GM12892 (cell line): ENCODE data around the gene UNC13A. TPM values are rescaled to one million over a fixed set of nuclear protein-coding genes. Genes with fewer than 3 reads are reported as not detected.

Experiments
- DNase-seq: peaks from one replicate; pipeline ENCODE4 v3.0.0; 2011; ENCODE audit not compliant: insufficient read length
- FAIRE-seq: peaks from 2 replicates; lab custom pipeline; 2011; peaks lifted over from hg19 to GRCh38; lab: Jason Lieb, UNC
- POLR2A ChIP-seq: IDR thresholded peaks from 2 replicates; pipeline ENCODE4 v1.6.1; 2011; ENCODE audit warnings: low read depth, low read length, control low read depth
- POLR2AphosphoS5 ChIP-seq: IDR thresholded peaks from 2 replicates; pipeline ENCODE4 v1.6.1; 2011; ENCODE audit warnings: low read depth, low read length, control low read depth
- TAF1 ChIP-seq: IDR thresholded peaks from 2 replicates; pipeline ENCODE4 v1.6.1; 2011; ENCODE audit warnings: low read depth, mild to moderate bottlenecking, control low read depth, low read length, borderline replicate concordance
- polyA plus RNA-seq: library from polyadenylated mRNA; unstranded; fragments of >200 nt; gene quantifications from one replicate; pipeline ENCODE4 v1.2.1, GENCODE V29; 2012; ENCODE audit warnings: missing spikeins, inconsistent platforms; ENCODE audit not compliant: missing spikeins

The UNC13A gene
- polyA plus RNA-seq = 0.68 TPM

DNA sequence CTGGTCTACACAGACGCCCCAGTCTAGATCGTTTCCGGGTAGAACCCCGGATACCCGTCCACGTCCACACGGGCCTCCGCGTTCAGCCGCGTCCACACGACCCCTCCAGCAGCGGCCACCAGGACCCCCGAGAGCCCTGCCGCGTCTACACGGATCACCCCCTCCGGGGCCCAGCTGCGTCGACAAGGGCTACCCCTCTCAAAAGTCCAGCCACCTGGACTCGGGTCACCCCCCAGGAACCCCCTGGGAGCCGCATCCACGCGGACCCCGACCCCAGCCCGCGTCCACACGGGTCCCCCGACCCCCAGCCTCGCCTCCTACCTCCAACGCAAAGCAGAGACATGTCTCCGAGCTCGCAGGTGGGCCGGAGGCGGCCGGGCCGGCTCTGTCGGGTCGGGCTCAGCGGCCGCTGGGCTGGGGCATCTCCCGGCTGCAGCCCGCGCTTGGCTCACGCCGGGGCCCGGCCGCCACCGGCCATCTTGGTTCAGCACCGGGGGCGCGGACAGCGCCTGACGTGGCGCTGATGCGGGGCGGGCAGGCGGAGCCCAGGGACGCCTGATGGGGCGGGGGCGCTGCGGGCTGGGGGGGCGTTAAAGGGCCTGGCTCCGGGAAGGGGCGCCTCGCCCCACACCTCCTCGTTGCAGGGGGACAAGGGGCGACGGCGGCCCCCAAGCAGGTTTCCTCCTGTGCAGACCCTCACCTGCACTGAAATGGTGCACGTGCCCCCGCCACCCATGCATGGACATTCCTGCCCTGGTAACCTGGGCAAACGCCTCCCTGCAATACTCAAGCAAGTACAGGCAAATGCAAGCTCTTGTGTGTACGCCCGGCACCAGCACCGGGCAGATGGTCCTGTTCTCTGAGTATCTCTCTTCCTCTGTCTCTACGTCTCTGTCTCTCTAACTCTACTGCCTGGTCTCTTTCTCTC is at the start of gene UNC13A:
TSS of gene UNC13A (minus strand) at position 498 of the 928 bp plus-strand sequence. CDS start at position 343, 155 bp downstream.
- TF ChIP-seq POLR2A (no peak), TAF1 (no peak), POLR2AphosphoS5 (no peak)
- DNase-seq (peak; percentile 62), FAIRE-seq (no peak)

DNA sequence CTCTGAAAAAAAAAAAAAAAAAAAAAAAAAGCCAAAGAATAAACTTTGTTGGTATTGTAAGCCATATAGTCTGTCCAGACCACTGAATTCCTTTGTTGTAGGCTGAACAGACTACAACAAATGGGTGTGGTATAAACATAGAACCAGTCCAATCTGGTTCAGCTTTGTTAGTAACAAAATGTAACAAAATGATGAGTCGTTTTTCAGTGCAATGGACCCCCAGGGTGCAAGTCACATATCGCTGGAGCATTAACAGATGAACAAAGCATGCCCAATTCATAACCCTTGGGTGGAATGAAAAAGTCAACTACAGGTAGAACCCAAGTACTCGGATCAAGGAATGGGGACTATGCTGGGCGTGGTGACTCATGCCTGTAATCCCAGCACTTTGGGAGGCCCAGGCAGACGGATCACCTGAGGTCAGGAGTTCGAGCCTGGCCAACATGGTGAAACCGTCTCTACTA is 49.6 kb upstream of the UNC13A start:
- FAIRE-seq (peak; percentile 24), DNase-seq (no peak)
- TF ChIP-seq POLR2A = no peak
- no peak for TF ChIP-seq POLR2AphosphoS5
- TF ChIP-seq TAF1 = no peak

DNA sequence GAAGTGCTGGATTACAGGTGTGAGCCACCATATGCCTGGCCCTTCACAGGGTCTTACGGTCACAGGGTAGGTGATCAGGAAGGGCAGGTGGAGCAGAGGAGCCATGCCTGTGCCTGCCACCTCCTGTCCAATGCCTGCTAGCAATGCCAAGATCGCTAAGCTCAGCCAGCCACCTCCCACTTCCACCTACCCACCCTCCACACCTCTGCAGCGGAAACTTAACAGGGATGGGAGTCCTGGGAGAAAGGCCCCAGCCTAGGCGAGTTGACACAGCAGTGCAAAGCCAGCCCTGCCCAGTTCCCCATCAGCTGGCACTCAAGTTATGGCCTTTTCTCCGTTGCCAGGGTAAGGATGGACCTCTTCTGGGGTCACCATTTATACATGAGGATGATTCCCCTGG is 47.3 kb upstream of the UNC13A start:
- no peak for DNase-seq
- FAIRE-seq = no peak
- TF ChIP-seq POLR2A (no peak), POLR2AphosphoS5 (no peak), TAF1 (no peak)

DNA sequence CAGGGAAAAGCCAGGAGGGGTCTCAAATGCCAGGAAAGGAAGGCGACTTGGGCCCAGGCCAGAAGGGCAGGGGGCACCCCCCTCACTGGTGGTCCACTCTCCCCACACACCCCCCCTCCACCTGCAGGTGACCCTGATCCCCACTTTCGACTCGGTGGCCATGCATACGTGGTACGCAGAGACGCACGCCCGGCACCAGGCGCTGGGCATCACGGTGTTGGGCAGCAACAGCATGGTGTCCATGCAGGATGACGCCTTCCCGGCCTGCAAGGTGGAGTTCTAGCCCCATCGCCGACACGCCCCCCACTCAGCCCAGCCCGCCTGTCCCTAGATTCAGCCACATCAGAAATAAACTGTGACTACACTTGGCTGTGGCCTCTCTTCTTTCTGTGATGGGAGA is 46.0 kb upstream of the UNC13A start:
- no peak for FAIRE-seq
- no peak for TF ChIP-seq POLR2A
- no peak for TF ChIP-seq TAF1
- TF ChIP-seq POLR2AphosphoS5 = no peak
- no peak for DNase-seq

DNA sequence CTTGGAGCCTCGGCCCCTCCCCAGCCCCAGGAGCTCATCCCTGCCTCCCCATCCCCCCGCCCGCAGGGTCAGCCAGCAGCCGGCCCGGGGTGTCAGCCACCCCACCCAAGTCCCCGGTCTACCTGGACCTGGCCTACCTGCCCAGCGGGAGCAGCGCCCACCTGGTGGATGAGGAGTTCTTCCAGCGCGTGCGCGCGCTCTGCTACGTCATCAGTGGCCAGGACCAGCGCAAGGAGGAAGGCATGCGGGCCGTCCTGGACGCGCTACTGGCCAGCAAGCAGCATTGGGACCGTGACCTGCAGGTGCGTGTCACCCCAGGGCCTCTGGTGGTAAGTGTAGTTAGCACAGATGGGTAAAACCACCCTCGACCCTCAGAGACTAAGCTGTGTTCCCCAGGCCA is 45.0 kb upstream of the UNC13A start:
- no peak for FAIRE-seq
- DNase-seq = no peak
- no peak for TF ChIP-seq TAF1
- TF ChIP-seq POLR2A = no peak
- TF ChIP-seq POLR2AphosphoS5 = no peak

DNA sequence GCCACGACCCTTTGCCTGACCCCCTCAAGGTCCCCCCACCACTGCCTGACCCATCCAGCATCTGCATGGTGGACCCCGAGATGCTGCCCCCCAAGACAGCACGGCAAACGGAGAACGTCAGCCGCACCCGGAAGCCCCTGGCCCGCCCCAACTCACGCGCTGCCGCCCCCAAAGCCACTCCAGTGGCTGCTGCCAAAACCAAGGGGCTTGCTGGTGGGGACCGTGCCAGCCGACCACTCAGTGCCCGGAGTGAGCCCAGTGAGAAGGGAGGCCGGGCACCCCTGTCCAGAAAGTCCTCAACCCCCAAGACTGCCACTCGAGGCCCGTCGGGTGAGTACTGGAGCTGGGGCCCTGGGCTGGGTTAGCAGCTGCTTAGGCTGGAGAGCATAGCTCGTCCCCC is 39.7 kb upstream of the UNC13A start:
- no peak for FAIRE-seq
- TF ChIP-seq TAF1 (no peak), POLR2A (no peak), POLR2AphosphoS5 (no peak)
- no peak for DNase-seq

GRCh38 chr19:17726964-17727773 is 39.0 kb upstream of the UNC13A start:
- no peak for FAIRE-seq
- no peak for TF ChIP-seq POLR2AphosphoS5
- no peak for TF ChIP-seq POLR2A
- TF ChIP-seq TAF1 = no peak
- DNase-seq = no peak

DNA sequence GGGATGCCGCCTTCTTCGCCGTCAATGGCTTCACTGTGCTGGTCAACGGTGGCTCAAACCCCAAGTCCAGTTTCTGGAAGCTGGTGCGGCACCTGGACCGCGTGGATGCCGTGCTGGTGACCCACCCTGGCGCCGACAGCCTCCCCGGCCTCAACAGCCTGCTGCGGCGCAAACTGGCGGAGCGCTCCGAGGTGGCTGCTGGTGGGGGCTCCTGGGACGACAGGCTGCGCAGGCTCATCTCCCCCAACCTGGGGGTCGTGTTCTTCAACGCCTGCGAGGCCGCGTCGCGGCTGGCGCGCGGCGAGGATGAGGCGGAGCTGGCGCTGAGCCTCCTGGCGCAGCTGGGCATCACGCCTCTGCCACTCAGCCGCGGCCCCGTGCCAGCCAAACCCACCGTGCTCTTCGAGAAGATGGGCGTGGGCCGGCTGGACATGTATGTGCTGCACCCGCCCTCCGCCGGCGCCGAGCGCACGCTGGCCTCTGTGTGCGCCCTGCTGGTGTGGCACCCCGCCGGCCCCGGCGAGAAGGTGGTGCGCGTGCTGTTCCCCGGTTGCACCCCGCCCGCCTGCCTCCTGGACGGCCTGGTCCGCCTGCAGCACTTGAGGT is 38.1 kb upstream of the UNC13A start:
- TF ChIP-seq POLR2A (no peak), POLR2AphosphoS5 (no peak), TAF1 (no peak)
- no peak for DNase-seq
- FAIRE-seq = no peak

- TF ChIP-seq POLR2A = no peak
- TF ChIP-seq TAF1 = no peak
- TF ChIP-seq POLR2AphosphoS5 = no peak
- no peak for DNase-seq
- no peak for FAIRE-seq
Observed at GRCh38 chr19:17725422-17726078, 37.4 kb upstream of the UNC13A start.

DNA sequence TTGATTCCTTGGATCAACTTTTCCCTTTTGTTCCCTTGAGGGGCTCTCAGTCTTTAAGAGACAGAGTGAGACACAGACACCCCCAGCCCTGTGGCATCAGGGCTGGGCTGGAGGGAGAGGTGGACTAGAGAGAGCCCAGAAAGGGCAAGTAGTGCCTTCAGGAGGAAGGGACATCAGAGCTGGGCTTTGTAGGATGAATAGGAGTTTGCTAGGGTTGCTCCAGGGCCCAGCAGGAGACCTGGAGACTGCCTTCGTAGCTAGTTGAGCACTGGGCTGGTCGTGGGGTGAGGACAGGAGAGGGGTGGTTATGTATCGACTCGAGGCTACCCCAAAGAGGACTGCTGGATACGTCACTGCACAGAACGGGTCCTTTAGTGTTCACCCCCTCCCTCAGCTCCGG is 36.5 kb upstream of the UNC13A start:
- TF ChIP-seq POLR2A = no peak
- TF ChIP-seq TAF1 = no peak
- TF ChIP-seq POLR2AphosphoS5 = no peak
- FAIRE-seq = no peak
- DNase-seq = no peak

- DNase-seq (no peak), FAIRE-seq (no peak)
- TF ChIP-seq TAF1 (no peak), POLR2A (no peak), POLR2AphosphoS5 (no peak)
Observed at GRCh38 chr19:17722655-17723240, 34.6 kb upstream of the UNC13A start.
